Neuronal stem cell (in vitro differentiated cells): ENCODE results near the gene TMEM179.
A peak's percentile ranks its signal among the peaks of the same experiment; 100 is the strongest.

Experiments used
- DNase-seq: peaks from one replicate; pipeline ENCODE4 v3.0.0-alpha.2; 2013; ENCODE audit warnings: low spot score
- H2AFZ ChIP-seq: one replicate; pipeline ENCODE4 v1.6.1; 2013; ENCODE audit warnings: mild to moderate bottlenecking, low read length, inconsistent platforms
- H2AK5ac ChIP-seq: 2 replicates; pipeline ENCODE4 v1.6.1; 2013; ENCODE audit warnings: low read depth, mild to moderate bottlenecking, inconsistent platforms, low read length, moderate library complexity, mixed read lengths
- H2BK120ac ChIP-seq: 2 replicates; pipeline ENCODE4 v1.6.1; 2013; ENCODE audit warnings: low read depth, mild to moderate bottlenecking, inconsistent platforms, low read length, moderate library complexity, mixed read lengths
- H2BK12ac ChIP-seq: one replicate; pipeline ENCODE4 v1.6.1; 2013; ENCODE audit warnings: low read length, inconsistent platforms
- H2BK15ac ChIP-seq: 2 replicates; pipeline ENCODE4 v1.6.1; 2013; ENCODE audit warnings: mild to moderate bottlenecking, low read length, inconsistent platforms, mixed read lengths
- H2BK5ac ChIP-seq: one replicate; pipeline ENCODE4 v1.6.1; 2013; ENCODE audit warnings: inconsistent platforms, mild to moderate bottlenecking, low read length, moderate library complexity
- H3K14ac ChIP-seq: one replicate; pipeline ENCODE4 v1.6.1; 2013; ENCODE audit warnings: low read length, inconsistent platforms
- H3K18ac ChIP-seq: 2 replicates; pipeline ENCODE4 v1.6.1; 2013; ENCODE audit warnings: low read length, inconsistent platforms
- H3K23ac ChIP-seq: 2 replicates; pipeline ENCODE4 v1.6.1; 2013; ENCODE audit warnings: low read depth, mild to moderate bottlenecking, mixed read lengths, low read length, inconsistent platforms; ENCODE audit not compliant: poor library complexity
- H3K27ac ChIP-seq: replicated peaks from 3 replicates; pipeline ENCODE4 v1.5.1; 2013; ENCODE audit warnings: low read length, inconsistent platforms
- H3K27me3 ChIP-seq, 3 experiments: 2 replicates each; pipeline ENCODE4 v1.6.1; 2013; ENCODE audit warnings: low read length in 3 of 3, mild to moderate bottlenecking in 2 of 3, inconsistent platforms in 1 of 3, low read depth in 1 of 3, mixed read lengths in 1 of 3, moderate library complexity in 1 of 3; ENCODE audit not compliant: control insufficient read depth in 3 of 3, insufficient read depth in 3 of 3
- H3K36me3 ChIP-seq, 2 donors: replicated peaks in 1 of 2; 2 replicates each; pipeline ENCODE4 v1.6.1; 2013; ENCODE audit warnings: low read length in 2 of 2; ENCODE audit not compliant: control insufficient read depth in 2 of 2, insufficient read depth in 2 of 2
- H3K4ac ChIP-seq: 2 replicates; pipeline ENCODE4 v1.6.1; 2013; ENCODE audit warnings: inconsistent platforms, mild to moderate bottlenecking, low read length, moderate library complexity
- H3K4me1 ChIP-seq, 2 donors: 1 replicate in 1 of 2; 2 replicates in 1 of 2; pipeline ENCODE4 v1.6.1; 2013; ENCODE audit warnings: low read length in 2 of 2, low read depth in 1 of 2; ENCODE audit not compliant: control insufficient read depth in 2 of 2, insufficient read depth in 1 of 2
- H3K4me2 ChIP-seq: one replicate; pipeline ENCODE4 v1.6.1; 2013; ENCODE audit warnings: mild to moderate bottlenecking, low read length, inconsistent platforms; ENCODE audit not compliant: insufficient read depth, poor library complexity, severe bottlenecking
- H3K4me3 ChIP-seq, 2 donors: 2 replicates each; pipeline ENCODE4 v1.5.1; 2013; ENCODE audit warnings: low read length in 2 of 2, mild to moderate bottlenecking in 2 of 2, inconsistent platforms in 1 of 2, moderate library complexity in 1 of 2
- H3K79me1 ChIP-seq: one replicate; pipeline ENCODE4 v1.6.1; 2013; ENCODE audit warnings: low read depth, mild to moderate bottlenecking, inconsistent platforms, low read length, moderate library complexity
- H3K9ac ChIP-seq: one replicate; pipeline ENCODE4 v1.6.1; 2013; ENCODE audit warnings: mild to moderate bottlenecking, low read depth, low read length, inconsistent platforms; ENCODE audit not compliant: poor library complexity
- H3K9me3 ChIP-seq, 2 donors: replicated peaks in 1 of 2; 2 replicates each; pipeline versions ENCODE3 to v1.6.1; 2013; ENCODE audit warnings: low read length in 2 of 2, mild to moderate bottlenecking in 2 of 2, inconsistent platforms in 1 of 2, low read depth in 1 of 2, mixed read lengths in 1 of 2, moderate library complexity in 1 of 2; ENCODE audit not compliant: control insufficient read depth in 2 of 2, insufficient read depth in 1 of 2
- H4K8ac ChIP-seq: one replicate; pipeline ENCODE4 v1.6.1; 2013; ENCODE audit warnings: low read depth, mild to moderate bottlenecking, inconsistent platforms, low read length, moderate library complexity
- H4K91ac ChIP-seq: one replicate; pipeline ENCODE4 v1.6.1; 2013; ENCODE audit warnings: low read length, low read depth, mild to moderate bottlenecking, inconsistent platforms; ENCODE audit not compliant: poor library complexity
- WGBS, 2 donors: extraction: QIAGEN DNeasy Blood & Tissue Kit; methylation state at CpG; one replicate each; pipeline ENCODE4 v1.1.7; 2013; ENCODE audit warnings: missing lambda C conversion rate in 2 of 2, mixed read lengths in 1 of 2; ENCODE audit not compliant: insufficient read length in 2 of 2, insufficient replicate concordance in 1 of 2; ENCODE audit errors: extremely low coverage in 2 of 2; 5-methylcytosine and 5-hydroxymethylcytosine counted together

TMEM179 gene

DNA sequence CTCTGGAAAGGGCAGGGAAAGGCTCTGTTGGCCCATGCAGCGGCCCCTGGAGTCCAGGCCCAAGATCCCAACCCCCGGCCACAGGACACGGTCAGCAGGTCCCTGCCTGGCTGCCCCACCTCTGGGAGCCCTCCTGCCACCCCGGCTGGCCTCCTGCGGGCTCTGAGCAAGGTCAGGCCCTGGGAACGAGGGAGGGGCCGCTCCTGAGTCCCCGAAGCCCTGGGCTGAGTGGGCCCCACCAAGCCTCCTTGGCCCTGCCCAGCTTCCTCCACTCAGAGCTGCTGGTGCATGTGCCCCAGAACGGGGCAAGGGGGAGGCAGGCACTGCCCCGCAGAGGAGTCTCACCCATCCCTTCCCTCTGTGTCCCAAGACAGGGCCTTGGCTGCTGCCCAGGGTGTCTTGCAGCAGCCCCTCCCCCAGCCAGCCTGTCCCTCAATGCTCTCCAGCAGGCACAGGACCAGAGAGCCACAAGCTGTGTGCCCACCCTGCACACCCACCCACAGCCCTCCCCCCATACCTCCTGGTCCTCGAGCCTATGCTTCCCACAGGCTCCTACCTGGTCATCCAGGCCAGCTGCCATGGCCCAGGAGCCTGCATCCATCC is 32.4 kb downstream of the TMEM179 start:
- Histone ChIP-seq H3K4me2 (no peak overlapping the region), H3K79me1 (peaks cover 1% of the 10 kb centered on the region), H2BK12ac (no peak overlapping the region), H4K91ac (no peak overlapping the region), H4K8ac (peak overlapping the region; percentile 65), H3K36me3 (no peaks in the 10 kb centered on the region), H3K4me3 (no peak overlapping the region), H3K4me1 (peaks cover 3 to 11% of the 10 kb centered on the region in 2 donors), H3K23ac (peak overlapping the region; percentile 73), H2BK120ac (no peak overlapping the region), H2AK5ac (peak overlapping the region; percentile 97), H2AFZ (no peak overlapping the region), H2BK5ac (peak overlapping the region; percentile 14), H3K9me3 (peaks cover 0 to 2% of the 10 kb centered on the region in 2 donors), H3K14ac (peak overlapping the region; percentile 82), H3K9ac (peak overlapping the region; percentile 60), H3K27ac (no peak overlapping the region), H3K4ac (peak overlapping the region; percentile 89), H3K27me3 (peaks cover 0 to 53% (median 0%) of the 10 kb centered on the region in 3 experiments), H2BK15ac (peak overlapping the region; percentile 94), H3K18ac (peak overlapping the region; percentile 85)
- no CpG with 5 or more reads among the region's 11 CpGs for WGBS, 2 donors
- DNase-seq = no peak

DNA sequence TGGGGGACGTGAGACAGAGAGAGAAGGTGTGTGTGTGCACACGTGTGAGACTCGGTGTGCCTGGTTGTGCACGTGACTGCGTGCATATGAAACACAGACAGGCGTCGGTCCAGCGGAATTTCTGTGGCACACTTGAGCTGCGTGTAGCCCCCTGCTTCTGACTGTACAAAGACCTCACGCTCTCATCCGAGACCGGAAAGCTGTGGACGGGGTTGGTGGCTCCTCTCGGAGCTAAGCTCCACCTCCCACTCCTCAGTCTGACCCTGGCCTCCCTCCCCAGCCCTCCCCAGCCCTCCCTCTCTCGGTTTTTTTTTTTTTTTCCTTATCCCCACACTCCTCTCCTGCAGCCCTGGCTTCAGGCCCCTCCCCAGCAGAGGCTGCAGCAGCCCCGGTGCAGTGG is 33.3 kb downstream of the TMEM179 start:
- Histone ChIP-seq H3K27ac (no peak overlapping the region), H3K27me3 (peaks cover 0 to 53% (median 0%) of the 10 kb centered on the region in 3 experiments), H3K4ac (no peak overlapping the region), H3K4me1 (peaks cover 3 to 11% of the 10 kb centered on the region in 2 donors), H4K91ac (peak overlapping the region; percentile 47), H3K9ac (no peak overlapping the region), H3K14ac (no peak overlapping the region), H3K23ac (no peak overlapping the region), H3K9me3 (peaks cover 0 to 2% of the 10 kb centered on the region in 2 donors), H3K18ac (peak overlapping the region; percentile 68), H4K8ac (no peak overlapping the region), H2BK15ac (peak overlapping the region; percentile 16), H2BK5ac (peak overlapping the region; percentile 44), H2BK120ac (no peak overlapping the region), H3K36me3 (no peaks in the 10 kb centered on the region), H3K4me2 (no peak overlapping the region), H2AFZ (peak overlapping the region; percentile 54), H2AK5ac (no peak overlapping the region), H3K4me3 (no peak overlapping the region), H2BK12ac (no peak overlapping the region), H3K79me1 (peaks cover 1% of the 10 kb centered on the region)
- no CpG with 5 or more reads among the region's 16 CpGs for WGBS, 2 donors
- no peak for DNase-seq

DNA sequence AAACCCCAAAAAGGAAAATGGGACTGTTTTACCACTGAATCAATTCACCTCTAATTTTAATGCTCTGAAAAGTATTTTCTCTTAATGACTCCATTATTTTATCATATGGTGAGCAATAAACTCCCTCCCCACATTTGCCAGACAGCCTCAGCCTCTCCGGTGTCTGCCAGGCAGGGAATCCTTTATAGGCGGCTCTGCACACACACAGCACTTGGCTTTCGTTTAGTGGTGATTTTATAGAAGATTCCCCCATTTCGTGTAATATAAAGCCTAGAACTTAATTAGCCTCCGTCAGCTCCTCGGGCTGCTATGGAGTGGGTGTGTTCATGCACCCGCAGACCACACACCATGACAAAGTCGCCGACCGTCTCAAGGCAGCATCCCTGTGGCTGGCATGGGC is 35.1 kb downstream of the TMEM179 start:
- H3K4me2 ChIP-seq = no peak overlapping the region
- no peak overlapping the region for H2BK120ac ChIP-seq
- H3K18ac ChIP-seq = no peak overlapping the region
- DNase-seq = no peak
- H3K9ac ChIP-seq = no peak overlapping the region
- H3K23ac ChIP-seq = no peak overlapping the region
- H2AFZ ChIP-seq = no peak overlapping the region
- H3K4me1 ChIP-seq = peaks cover 3 to 9% of the 10 kb centered on the region in 2 donors
- no peak overlapping the region for H3K4ac ChIP-seq
- H4K8ac ChIP-seq = no peak overlapping the region
- H2BK15ac ChIP-seq = no peak overlapping the region
- no peak overlapping the region for H2BK5ac ChIP-seq
- H2AK5ac ChIP-seq = peak overlapping the region; percentile 95
- WGBS, 2 donors = no CpG with 5 or more reads among the region's 10 CpGs
- peaks cover 0 to 61% (median 0%) of the 10 kb centered on the region in 3 experiments for H3K27me3 ChIP-seq
- H4K91ac ChIP-seq = no peak overlapping the region
- no peak overlapping the region for H2BK12ac ChIP-seq
- H3K14ac ChIP-seq = no peak overlapping the region
- H3K79me1 ChIP-seq = no peaks in the 10 kb centered on the region
- H3K36me3 ChIP-seq = no peaks in the 10 kb centered on the region
- H3K27ac ChIP-seq = no peak overlapping the region
- H3K4me3 ChIP-seq = no peak overlapping the region
- peaks cover 0 to 2% of the 10 kb centered on the region in 2 donors for H3K9me3 ChIP-seq

DNA sequence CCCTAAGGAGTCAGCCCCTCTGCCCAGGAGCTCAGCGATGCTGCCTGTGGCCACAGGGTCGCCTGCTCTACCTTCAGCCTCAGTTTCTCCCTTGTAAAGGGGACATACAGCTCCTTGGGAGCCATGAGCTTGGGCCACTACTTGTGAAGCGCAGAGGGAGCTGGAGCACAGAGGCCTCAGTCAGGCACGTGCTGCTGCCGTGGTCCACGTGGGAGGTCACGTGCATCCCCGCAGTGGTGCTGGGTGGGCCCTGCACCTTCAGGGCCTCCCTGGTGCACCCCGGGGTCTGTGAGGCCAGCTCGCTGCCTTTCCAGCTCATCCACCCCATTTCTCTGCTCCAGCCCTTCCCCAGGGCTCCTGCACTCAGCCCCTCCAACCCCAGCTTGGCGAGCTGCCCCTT is 36.0 kb downstream of the TMEM179 start:
- peak overlapping the region; percentile 41 for H3K4ac ChIP-seq
- peak overlapping the region; percentile 82 for H3K14ac ChIP-seq
- peaks cover 0 to 2% of the 10 kb centered on the region in 2 donors for H3K9me3 ChIP-seq
- peak overlapping the region; percentile 39 for H2BK5ac ChIP-seq
- no peaks in the 10 kb centered on the region for H3K79me1 ChIP-seq
- WGBS, 2 donors = no CpG with 5 or more reads among the region's 11 CpGs
- no peaks in the 10 kb centered on the region for H3K36me3 ChIP-seq
- H3K4me2 ChIP-seq = no peak overlapping the region
- peaks cover 0 to 59% (median 0%) of the 10 kb centered on the region in 3 experiments for H3K27me3 ChIP-seq
- peak overlapping the region; percentile 41 for H2BK120ac ChIP-seq
- H3K4me1 ChIP-seq = peaks cover 7 to 11% of the 10 kb centered on the region in 2 donors
- H2BK12ac ChIP-seq = peak overlapping the region; percentile 58
- H3K27ac ChIP-seq = no peak overlapping the region
- peak overlapping the region; percentile 76 for H3K18ac ChIP-seq
- no peak overlapping the region for H2AFZ ChIP-seq
- H2BK15ac ChIP-seq = peak overlapping the region; percentile 75
- H3K23ac ChIP-seq = no peak overlapping the region
- peak overlapping the region; percentile 72 for H4K91ac ChIP-seq
- H3K9ac ChIP-seq = peak overlapping the region; percentile 60
- no peak overlapping the region for H3K4me3 ChIP-seq
- DNase-seq = no peak
- no peak overlapping the region for H4K8ac ChIP-seq
- peak overlapping the region; percentile 26 for H2AK5ac ChIP-seq
